Central memory CD8-positive, alpha-beta T cell (primary cell): ENCODE data around the gene SRRM5.
"Not testable (repeated sequence)": the region's sequence is repeated elsewhere in the genome, so short reads cannot be mapped to it uniquely, and the experiment has no call there.

Experiments used
- ATAC-seq: fragments of 150-1000 bp; cut with Tn5 transposase; replicated peaks from 2 replicates; pipeline ENCODE4 v1.10.0; 2022; ENCODE audit warnings: mild to moderate bottlenecking, moderate FRiP score, moderate number of reproducible peaks; ENCODE audit not compliant: poor library complexity, severe bottlenecking; ENCODE audit errors: extremely low read depth
- DNase-seq, 2 donors: peaks; one replicate each; pipeline ENCODE4 v3.0.0; 2021; ENCODE audit warnings: low spot score in 2 of 2
- H3K27ac Mint-ChIP-seq: one replicate; pipeline ENCODE4 v1.8.0; 2022; ENCODE audit warnings: low read depth, mild to moderate bottlenecking, moderate library complexity, mixed read lengths
- H3K27me3 Mint-ChIP-seq: one replicate; pipeline ENCODE4 v1.8.0; 2022; ENCODE audit warnings: mixed read lengths
- H3K36me3 Mint-ChIP-seq: one replicate; pipeline ENCODE4 v1.8.0; 2022; ENCODE audit warnings: mild to moderate bottlenecking, moderate library complexity, mixed read lengths; ENCODE audit not compliant: insufficient read depth
- H3K4me1 Mint-ChIP-seq: one replicate; pipeline ENCODE4 v1.8.0; 2022; ENCODE audit warnings: mixed read lengths
- H3K4me3 Mint-ChIP-seq: one replicate; pipeline ENCODE4 v1.8.0; 2022; ENCODE audit warnings: mild to moderate bottlenecking, moderate library complexity, mixed read lengths
- H3K9me3 Mint-ChIP-seq: one replicate; pipeline ENCODE4 v1.8.0; 2022; ENCODE audit warnings: mixed read lengths

The SRRM5 gene

GRCh38 chr19:43639519-43640423 is 27.9 kb downstream of the SRRM5 start, which contains the start of gene CADM4:
TSS of gene CADM4 (minus strand) at chr19:43639850. CDS start at chr19:43639790, 60 bp downstream.
- peaks cover 13% of the 10 kb centered on the region for H3K4me1 Mint-ChIP-seq
- DNase-seq (peak; percentile 26 to 28), ATAC-seq (peak; percentile 83)
- H3K27ac Mint-ChIP-seq: peak within 1 kb of the TSS; percentile 56
- H3K9me3 Mint-ChIP-seq: no peaks in the 10 kb centered on the region
- peaks cover 6% of the 10 kb centered on the region for H3K36me3 Mint-ChIP-seq
- peak within 1 kb of the TSS; percentile 78 for H3K4me3 Mint-ChIP-seq
- peaks cover 62% of the 10 kb centered on the region for H3K27me3 Mint-ChIP-seq

GRCh38 chr19:43640424-43640757 is 28.5 kb downstream of the SRRM5 start:
- Mint-ChIP-seq H3K27me3 (peaks cover 56% of the 10 kb centered on the region), H3K36me3 (peaks cover 6% of the 10 kb centered on the region), H3K27ac (peak overlapping the region; percentile 56)

GRCh38 chr19:43641333-43641732 is 29.4 kb downstream of the SRRM5 start:
- ATAC-seq (no peak), DNase-seq (no peak)
- Mint-ChIP-seq H3K27me3 (peaks cover 50% of the 10 kb centered on the region), H3K4me3 (peak overlapping the region; percentile 68), H3K9me3 (no peaks in the 10 kb centered on the region), H3K27ac (no peak overlapping the region), H3K36me3 (peaks cover 8% of the 10 kb centered on the region), H3K4me1 (peaks cover 13% of the 10 kb centered on the region)

More at GRCh38 chr19:43640424-43640757, 28.5 kb downstream of the SRRM5 start:
- Mint-ChIP-seq H3K4me1 (peaks cover 13% of the 10 kb centered on the region), H3K4me3 (peak overlapping the region; percentile 68), H3K9me3 (no peaks in the 10 kb centered on the region)
- ATAC-seq (no peak), DNase-seq (no peak)

GRCh38 chr19:43642531-43642930 is 30.6 kb downstream of the SRRM5 start:
- no peak overlapping the region for H3K4me3 Mint-ChIP-seq
- peaks cover 13% of the 10 kb centered on the region for H3K4me1 Mint-ChIP-seq
- peaks cover 11% of the 10 kb centered on the region for H3K36me3 Mint-ChIP-seq
- H3K27me3 Mint-ChIP-seq: peaks cover 38% of the 10 kb centered on the region
- no peaks in the 10 kb centered on the region for H3K9me3 Mint-ChIP-seq
- H3K27ac Mint-ChIP-seq: no peak overlapping the region
- no peak for DNase-seq
- no peak for ATAC-seq

GRCh38 chr19:43643326-43643725 is 31.4 kb downstream of the SRRM5 start:
- DNase-seq: no peak
- H3K27ac Mint-ChIP-seq: no peak overlapping the region
- H3K36me3 Mint-ChIP-seq: peaks cover 11% of the 10 kb centered on the region
- H3K4me3 Mint-ChIP-seq: no peak overlapping the region
- H3K9me3 Mint-ChIP-seq: no peaks in the 10 kb centered on the region
- no peak for ATAC-seq
- H3K4me1 Mint-ChIP-seq: peaks cover 13% of the 10 kb centered on the region
- peaks cover 30% of the 10 kb centered on the region for H3K27me3 Mint-ChIP-seq

- peaks cover 7% of the 10 kb centered on the region for H3K4me1 Mint-ChIP-seq
- no peak overlapping the region for H3K4me3 Mint-ChIP-seq
- peaks cover 9% of the 10 kb centered on the region for H3K36me3 Mint-ChIP-seq
- H3K9me3 Mint-ChIP-seq: no peaks in the 10 kb centered on the region
- no peak overlapping the region for H3K27ac Mint-ChIP-seq
- peaks cover 21% of the 10 kb centered on the region for H3K27me3 Mint-ChIP-seq
- ATAC-seq: no peak
- no peak for DNase-seq
These were observed 32.3 kb downstream of the SRRM5 start for GRCh38 chr19:43644181-43644580.

- Mint-ChIP-seq H3K27ac (no peak overlapping the region), H3K27me3 (no peaks in the 10 kb centered on the region), H3K36me3 (peaks cover 7% of the 10 kb centered on the region), H3K9me3 (no peaks in the 10 kb centered on the region), H3K4me1 (no peaks in the 10 kb centered on the region), H3K4me3 (no peak overlapping the region)
- ATAC-seq (no peak), DNase-seq (no peak)
These were observed 36.7 kb downstream of the SRRM5 start for GRCh38 chr19:43648633-43649032.

- H3K4me1 Mint-ChIP-seq: no peaks in the 10 kb centered on the region
- DNase-seq: no peak
- H3K27me3 Mint-ChIP-seq: no peaks in the 10 kb centered on the region
- H3K27ac Mint-ChIP-seq: no peak overlapping the region
- H3K4me3 Mint-ChIP-seq: no peak overlapping the region
- H3K36me3 Mint-ChIP-seq: peaks cover 7% of the 10 kb centered on the region
- no peaks in the 10 kb centered on the region for H3K9me3 Mint-ChIP-seq
- no peak for ATAC-seq
These were observed 37.6 kb downstream of the SRRM5 start for GRCh38 chr19:43649514-43649913.

GRCh38 chr19:43650276-43650675 is 38.4 kb downstream of the SRRM5 start:
- not testable (repeated sequence) for ATAC-seq, H3K9me3 Mint-ChIP-seq, H3K4me1 Mint-ChIP-seq, H3K27ac Mint-ChIP-seq, DNase-seq, H3K27me3 Mint-ChIP-seq, H3K36me3 Mint-ChIP-seq, H3K4me3 Mint-ChIP-seq

- ATAC-seq: no peak
- Mint-ChIP-seq H3K27ac (no peak overlapping the region), H3K36me3 (peaks cover 7% of the 10 kb centered on the region), H3K9me3 (no peaks in the 10 kb centered on the region), H3K4me1 (no peaks in the 10 kb centered on the region), H3K4me3 (no peak overlapping the region), H3K27me3 (no peaks in the 10 kb centered on the region)
- no peak for DNase-seq
These were observed 40.1 kb downstream of the SRRM5 start for GRCh38 chr19:43651758-43652545.

- no peak overlapping the region for H3K27ac Mint-ChIP-seq
- H3K27me3 Mint-ChIP-seq: no peaks in the 10 kb centered on the region
- no peaks in the 10 kb centered on the region for H3K9me3 Mint-ChIP-seq
- H3K36me3 Mint-ChIP-seq: peaks cover 8% of the 10 kb centered on the region
- H3K4me1 Mint-ChIP-seq: no peaks in the 10 kb centered on the region
- DNase-seq: no peak
- ATAC-seq: no peak
- no peak overlapping the region for H3K4me3 Mint-ChIP-seq
These were observed 40.6 kb downstream of the SRRM5 start for GRCh38 chr19:43652546-43652874.

GRCh38 chr19:43656436-43656835 is 44.5 kb downstream of the SRRM5 start:
- ATAC-seq: no peak
- no peaks in the 10 kb centered on the region for H3K9me3 Mint-ChIP-seq
- H3K36me3 Mint-ChIP-seq: peaks cover 8% of the 10 kb centered on the region
- no peaks in the 10 kb centered on the region for H3K4me1 Mint-ChIP-seq
- H3K27ac Mint-ChIP-seq: peak overlapping the region; percentile 73
- no peak overlapping the region for H3K4me3 Mint-ChIP-seq
- H3K27me3 Mint-ChIP-seq: no peaks in the 10 kb centered on the region
- no peak for DNase-seq

- Mint-ChIP-seq H3K36me3 (peaks cover 12% of the 10 kb centered on the region), H3K4me1 (no peaks in the 10 kb centered on the region), H3K9me3 (no peaks in the 10 kb centered on the region), H3K4me3 (no peak overlapping the region), H3K27ac (no peak overlapping the region), H3K27me3 (no peaks in the 10 kb centered on the region)
- ATAC-seq (no peak), DNase-seq (no peak)
These were observed 46.1 kb downstream of the SRRM5 start for GRCh38 chr19:43658001-43658400.
